GM18517 (cell line): ENCODE results near the gene OSBPL10.

Source experiments
- ATAC-seq: cut with Tn5 transposase; IDR thresholded peaks from one replicate; pipeline ENCODE4 v1.9.1; 2021; ENCODE audit warnings: mild to moderate bottlenecking, moderate library complexity; ENCODE audit not compliant: unreplicated experiment

OSBPL10 gene

GRCh38 chr3:31754575-31755278 is 226.3 kb downstream of the OSBPL10 start:
- peak; percentile 95 for ATAC-seq

DNA sequence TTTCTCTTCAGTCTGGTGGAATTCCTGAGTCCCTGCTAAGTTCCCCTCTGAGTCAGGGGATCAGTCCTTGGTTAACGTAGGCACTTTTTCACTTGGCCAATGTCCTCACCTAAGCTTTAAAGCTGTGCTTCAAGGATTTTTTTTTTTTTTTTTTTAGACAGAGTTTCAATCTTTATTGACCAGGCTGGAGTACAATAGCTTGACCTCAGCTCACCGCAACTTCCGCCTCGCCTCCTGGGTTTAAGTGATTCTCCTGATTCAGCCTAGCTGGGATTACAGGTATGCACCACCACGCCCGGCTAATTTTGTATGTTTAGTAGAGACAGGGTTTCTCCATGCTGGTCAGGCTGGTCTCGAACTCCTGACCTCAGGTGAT is 228.0 kb downstream of the OSBPL10 start:
- no peak for ATAC-seq

DNA sequence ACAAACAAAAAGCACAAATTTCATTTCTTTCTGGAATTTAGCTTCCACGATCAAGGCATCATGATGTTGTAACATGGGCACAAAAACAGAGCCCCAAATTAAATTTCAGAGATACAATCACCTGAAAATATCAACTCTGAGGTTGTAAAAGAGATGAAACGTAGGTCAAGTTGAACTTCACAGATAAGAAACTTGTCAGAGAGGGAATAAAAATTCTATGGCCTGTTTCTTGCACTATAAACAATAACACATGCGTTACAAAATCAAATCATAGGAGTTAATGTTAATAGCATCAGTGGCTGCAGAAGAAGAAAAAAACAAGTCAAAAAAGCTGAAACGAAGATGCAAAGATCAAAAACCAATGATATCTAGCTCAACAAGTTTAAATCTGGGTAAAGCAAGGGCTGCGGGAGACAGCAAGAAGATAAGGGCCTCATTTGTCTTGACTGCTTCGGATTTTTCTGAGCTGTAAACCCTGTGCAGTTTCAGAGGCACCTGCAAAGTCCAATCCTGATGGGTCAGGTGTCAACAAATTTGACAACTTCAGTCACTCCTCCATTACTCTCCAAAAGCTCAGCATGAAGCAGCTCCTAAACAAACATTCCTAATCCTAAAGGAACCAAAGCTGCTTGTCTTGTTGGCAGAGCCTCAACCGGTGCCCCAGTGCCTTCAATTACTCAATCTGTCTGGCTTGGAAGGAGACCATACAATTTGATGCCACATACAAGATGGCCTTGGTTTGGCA is 228.6 kb downstream of the OSBPL10 start:
- no peak for ATAC-seq

GRCh38 chr3:31750341-31750740 is 230.7 kb downstream of the OSBPL10 start:
- no peak for ATAC-seq

DNA sequence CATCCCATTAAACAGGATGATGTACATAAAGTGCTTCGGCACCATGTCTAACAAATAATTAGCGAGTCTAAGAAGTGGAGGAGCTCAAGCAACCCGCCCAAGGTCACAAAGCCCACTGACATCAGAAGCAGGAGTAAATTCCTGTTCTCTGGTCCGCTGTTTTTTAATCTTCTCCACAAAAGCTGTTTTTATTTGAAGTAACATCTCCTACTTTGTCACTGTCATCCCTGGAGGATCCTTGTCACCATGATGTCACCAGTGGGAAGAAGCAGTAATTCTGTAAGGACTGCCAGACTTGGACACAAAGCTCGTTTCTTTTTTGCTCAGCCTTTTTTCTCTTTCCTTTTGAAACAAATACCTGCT is 232.1 kb downstream of the OSBPL10 start:
- ATAC-seq, result no peak

DNA sequence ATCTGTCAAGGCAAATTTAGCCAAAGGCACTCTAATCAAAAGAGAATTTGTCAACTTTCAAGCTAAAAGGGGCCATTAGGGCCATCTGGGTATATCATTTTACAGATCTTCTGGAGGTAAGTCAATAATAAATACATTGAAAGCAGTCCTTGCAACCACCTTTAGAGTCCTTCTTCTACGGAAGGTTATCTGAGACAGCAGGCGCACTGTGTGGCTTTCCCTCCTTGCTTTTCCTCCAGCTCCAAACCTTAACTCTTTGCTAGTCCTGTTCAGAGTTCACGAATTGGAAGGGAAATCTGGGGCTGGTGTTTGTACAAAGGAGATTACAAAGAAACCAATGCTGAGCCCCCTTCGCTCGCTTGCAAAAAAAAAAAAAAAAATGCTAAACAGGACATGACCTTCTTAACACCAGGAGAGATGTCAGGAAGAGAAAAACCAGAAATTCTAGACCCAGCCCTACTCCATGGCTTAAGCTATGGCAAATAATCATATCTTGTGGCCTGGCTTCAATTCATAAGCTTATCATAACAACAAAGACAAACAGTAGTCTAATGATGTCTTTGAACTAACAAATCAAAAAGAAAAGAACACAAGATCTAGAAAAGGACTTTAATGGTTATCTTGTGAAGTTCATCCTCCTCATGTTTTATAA is 232.7 kb downstream of the OSBPL10 start:
- ATAC-seq, result no peak

DNA sequence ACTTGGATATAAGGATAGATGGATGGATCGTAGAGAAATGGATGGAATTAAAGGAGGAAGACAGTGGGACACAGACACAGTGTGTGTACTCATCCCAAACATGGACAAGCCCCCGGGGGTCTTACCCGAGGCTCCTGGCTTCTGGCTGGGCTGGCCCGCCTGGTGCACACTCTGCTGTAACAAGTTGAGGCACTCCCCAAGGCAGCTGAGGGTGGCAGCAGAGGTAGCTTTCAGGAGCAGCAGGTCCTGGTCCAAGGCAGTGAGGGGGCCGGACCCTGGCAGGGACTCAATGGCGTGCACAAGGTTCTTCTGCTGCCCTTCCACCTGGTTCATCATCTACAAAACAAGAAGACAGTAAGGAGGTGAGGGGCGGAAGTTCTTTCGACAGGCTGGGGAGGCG is 233.3 kb downstream of the OSBPL10 start:
- ATAC-seq, result no peak

- ATAC-seq, result no peak
Measured at GRCh38 chr3:31744913-31745312, 236.1 kb downstream of the OSBPL10 start.

- ATAC-seq, result no peak
Measured at GRCh38 chr3:31743331-31744089, 237.6 kb downstream of the OSBPL10 start.

DNA sequence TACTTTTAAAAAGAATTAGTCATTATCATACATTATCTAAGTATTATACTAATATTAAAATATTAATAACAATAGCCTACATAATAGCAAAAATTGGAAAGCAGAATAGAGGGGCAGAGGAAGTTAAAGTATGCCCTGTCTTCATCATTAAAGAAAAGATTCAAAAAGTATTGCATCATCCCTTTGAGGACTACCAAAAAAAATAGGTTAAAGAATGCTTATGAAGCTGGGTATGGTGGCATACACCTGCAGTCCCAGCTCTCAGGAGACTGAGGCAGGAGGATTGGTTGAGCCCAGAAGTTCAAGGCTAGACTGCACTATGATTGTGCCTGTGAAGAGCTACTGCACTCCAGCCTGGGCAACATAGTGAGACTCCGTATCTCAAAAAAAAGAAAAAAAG is 240.7 kb downstream of the OSBPL10 start:
- no peak for ATAC-seq

DNA sequence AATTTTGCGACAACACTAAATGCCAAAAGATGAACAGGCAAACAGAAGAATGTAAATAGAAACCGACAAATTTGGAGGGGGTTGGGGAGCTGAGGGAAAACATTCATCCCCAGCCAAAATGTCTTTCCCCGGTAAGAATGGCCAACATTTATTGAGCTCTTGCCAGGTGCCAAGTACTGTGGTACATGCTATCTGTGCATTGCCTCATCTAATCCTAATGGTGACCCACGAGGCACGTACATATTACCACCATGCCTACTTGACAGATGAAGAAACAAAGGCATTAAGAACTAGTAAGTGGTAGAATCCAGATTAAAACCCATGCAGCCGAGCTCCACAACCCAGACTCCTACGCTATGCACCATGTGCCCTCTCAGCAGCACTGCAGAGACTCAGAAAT is 242.7 kb downstream of the OSBPL10 start:
- ATAC-seq, result no peak

- no peak for ATAC-seq
Measured at GRCh38 chr3:31735667-31736066, 245.4 kb downstream of the OSBPL10 start.

GRCh38 chr3:31733234-31733667 is 247.8 kb downstream of the OSBPL10 start:
- ATAC-seq, result no peak

- ATAC-seq, result no peak
Measured at GRCh38 chr3:31732548-31732947, 248.5 kb downstream of the OSBPL10 start.

GRCh38 chr3:31729573-31729972 is 251.5 kb downstream of the OSBPL10 start:
- no peak for ATAC-seq

GRCh38 chr3:31729082-31729481 is 252.0 kb downstream of the OSBPL10 start:
- no peak for ATAC-seq

DNA sequence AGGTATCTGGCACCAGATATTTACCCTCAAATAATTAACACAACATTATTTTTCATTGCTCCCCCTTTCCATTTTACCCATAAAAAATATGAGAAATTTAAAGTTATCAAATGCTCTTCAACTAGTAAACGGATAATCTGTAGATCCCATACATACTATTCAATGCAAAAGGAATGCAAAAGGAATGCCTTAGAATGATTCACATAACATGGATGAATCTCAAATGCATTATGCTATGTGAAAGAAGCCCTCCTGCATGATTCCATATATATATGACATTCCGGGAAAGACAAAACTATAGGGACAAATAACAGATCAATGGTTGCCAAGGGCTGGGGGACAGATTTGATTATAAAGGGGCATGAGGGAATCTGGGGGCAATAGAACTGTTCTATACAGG is 252.7 kb downstream of the OSBPL10 start:
- no peak for ATAC-seq

DNA sequence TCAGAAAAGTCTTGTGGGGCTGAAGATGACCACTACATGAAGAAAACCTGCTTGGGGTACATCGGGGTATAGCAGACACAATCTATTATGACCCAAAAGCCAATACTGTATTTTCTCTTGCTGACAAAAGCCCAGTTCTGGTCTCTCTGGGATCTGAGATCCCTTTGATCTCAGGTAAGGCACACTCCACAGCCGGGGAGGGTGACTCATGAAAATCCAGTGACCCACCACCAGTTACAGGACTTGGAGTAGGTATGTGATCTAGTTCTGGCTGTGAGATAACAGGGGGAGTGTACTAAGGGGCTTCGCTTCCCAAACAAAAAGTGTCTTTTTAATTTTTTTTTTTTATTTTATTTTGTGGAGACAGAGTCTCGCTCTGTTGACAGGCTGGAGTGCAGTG is 255.1 kb downstream of the OSBPL10 start:
- no peak for ATAC-seq

GRCh38 chr3:31725568-31725967 is 255.5 kb downstream of the OSBPL10 start:
- no peak for ATAC-seq

- no peak for ATAC-seq
Measured at GRCh38 chr3:31724651-31725050, 256.4 kb downstream of the OSBPL10 start.

GRCh38 chr3:31724116-31724515 is 256.9 kb downstream of the OSBPL10 start:
- ATAC-seq, result no peak
